ENCODE results near the gene CTSH. TPM values are rescaled to one million over a fixed set of nuclear protein-coding genes. Genes with fewer than 3 reads are reported as not detected.
"Not testable (repeated sequence)": the region's sequence is repeated elsewhere in the genome, so short reads cannot be mapped to it uniquely, and the experiment has no call there.

The CTSH gene
- polyA plus RNA-seq, 3 donors = 65.1 to 125 (median 66.0) TPM

DNA sequence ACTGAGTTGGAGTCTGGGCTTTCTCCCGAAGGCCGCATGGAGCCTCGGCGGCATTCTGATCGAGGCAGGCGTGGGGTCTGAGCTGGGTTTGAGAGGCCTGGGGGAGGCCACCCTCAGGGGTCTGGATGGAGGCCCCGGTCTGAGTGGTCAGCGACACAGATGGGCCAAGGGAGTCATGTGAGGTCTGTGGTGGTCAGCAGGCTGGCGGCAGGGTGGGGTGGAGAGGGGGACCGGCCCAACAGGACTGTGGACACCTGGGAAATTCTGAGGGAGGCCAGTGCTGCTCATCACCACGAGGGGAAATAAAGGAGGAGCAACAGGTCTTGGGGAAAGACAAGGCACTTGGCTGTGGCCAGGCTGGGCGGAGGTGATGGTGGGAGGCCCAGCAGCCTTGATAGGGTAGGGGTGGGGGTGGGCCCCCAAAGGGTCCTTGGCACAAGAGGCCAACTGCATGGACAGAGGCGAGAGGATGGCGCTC is 16.2 kb downstream of the CTSH start:
- WGBS, 3 donors = 92 to 94% (median 93%) methylated on average over 14 of the region's 14 CpGs
- no peak overlapping the region for H3K27ac ChIP-seq (ENCODE audit: low read depth, low read length)

DNA sequence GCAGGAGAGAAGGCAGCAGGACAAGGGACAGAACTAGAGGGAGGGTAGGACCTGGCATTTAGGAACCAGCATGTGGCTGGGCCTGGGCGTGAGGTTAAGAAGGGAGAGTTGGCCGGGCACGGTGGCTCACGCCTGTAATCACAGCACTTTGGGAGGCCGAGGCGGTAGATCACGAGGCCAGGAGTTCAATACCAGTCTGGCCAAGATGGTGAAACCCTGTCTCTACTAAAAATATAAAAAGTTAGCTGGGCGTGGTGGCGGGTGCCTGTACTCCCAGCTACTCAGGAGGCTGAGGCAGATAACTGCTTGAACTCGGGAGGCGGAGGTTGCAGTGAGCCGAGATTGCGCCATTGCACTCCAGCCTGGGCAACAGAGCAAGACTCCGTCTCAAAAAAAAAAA is 16.7 kb downstream of the CTSH start:
- H3K27ac ChIP-seq (ENCODE audit: low read depth, low read length) = not testable (repeated sequence)

GRCh38 chr15:78927077-78927790 is 17.6 kb downstream of the CTSH start:
- WGBS, 3 donors = 83 to 92% (median 87%) methylated on average over 17 of the region's 17 CpGs
- H3K27ac ChIP-seq (ENCODE audit: low read depth, low read length) = no peak overlapping the region

More for the DNA sequence above, 16.7 kb downstream of the CTSH start:
- WGBS, 3 donors = 94 to 96% (median 95%) methylated on average over 12 to 14 of the region's 14 CpGs

GRCh38 chr15:78925956-78926743 is 18.7 kb downstream of the CTSH start:
- H3K27ac ChIP-seq (ENCODE audit: low read depth, low read length) = no peak overlapping the region
- WGBS, 3 donors = 90 to 94% (median 93%) methylated on average over 5 of the region's 5 CpGs

DNA sequence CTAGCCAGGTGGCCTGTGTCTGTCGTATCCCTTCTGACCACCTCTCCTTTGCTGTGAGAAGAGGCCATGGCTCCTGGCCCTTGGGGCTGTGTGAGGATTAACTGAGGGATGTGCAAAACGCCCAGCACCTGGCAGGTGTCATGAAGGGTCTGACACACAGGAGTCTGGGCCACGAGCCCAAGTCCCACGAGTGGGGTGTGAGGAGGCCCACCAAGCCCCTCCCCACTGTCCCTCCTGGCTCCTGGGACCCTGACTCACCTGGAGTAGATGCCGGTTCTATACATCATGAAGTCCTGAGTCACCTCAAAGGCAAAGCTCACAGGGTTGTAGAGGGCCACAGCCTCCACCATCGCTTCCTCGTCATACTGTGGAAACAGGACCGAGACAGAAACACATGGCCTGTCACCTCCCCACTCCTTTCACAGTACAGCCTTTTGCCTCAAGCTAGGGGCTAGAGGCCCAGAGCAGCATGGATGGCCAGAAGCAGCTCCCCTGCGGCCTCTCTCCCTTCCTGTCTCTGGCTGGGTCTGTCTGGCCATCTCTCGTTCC is 19.7 kb downstream of the CTSH start:
- H3K27ac ChIP-seq (ENCODE audit: low read depth, low read length) = no peak overlapping the region
- 77 to 78% (median 78%) methylated on average over 10 of the region's 10 CpGs for WGBS, 3 donors

DNA sequence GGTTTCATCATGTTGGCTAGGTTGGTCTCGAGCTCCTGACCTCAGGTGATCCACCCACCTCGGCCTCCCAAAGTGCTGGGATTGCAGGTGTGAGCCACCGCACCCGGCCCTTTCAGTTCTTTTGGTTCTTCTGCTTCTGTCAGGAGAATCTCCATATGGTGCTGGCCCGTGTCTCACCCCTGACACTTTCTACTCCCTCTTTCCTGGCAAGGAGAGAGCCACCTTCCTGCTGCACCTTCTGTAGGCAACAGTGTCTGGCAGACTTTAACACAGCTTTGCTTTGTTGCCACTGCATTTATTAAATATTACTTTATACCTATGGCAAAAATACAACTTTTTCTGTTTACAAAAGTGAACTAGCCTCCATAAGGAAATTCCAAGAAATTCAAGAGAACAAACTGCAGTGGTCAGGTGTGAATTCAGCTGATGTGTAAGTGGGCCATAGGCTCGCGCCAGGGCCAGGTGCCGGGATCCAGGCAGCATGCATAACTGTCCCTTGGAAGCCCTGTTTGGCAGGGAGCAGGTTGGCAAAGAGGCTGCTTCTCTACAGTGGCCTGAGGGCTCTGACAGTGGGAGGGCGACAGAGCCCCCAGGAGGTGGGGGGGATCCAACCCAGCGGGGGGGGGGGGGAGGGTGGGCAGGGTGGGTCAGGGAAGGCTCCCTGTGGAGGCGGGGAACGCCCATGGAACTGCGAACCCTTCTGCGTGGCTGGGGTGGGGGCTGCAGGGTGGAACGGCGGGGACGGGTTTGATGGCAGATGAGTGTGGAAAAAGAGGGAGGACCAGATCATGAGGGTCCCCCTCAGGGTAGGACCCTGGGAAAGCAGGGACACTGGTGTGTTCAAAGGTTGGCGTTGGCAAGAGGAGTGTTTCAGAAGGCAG is 21.1 kb downstream of the CTSH start:
- no peak overlapping the region for H3K27ac ChIP-seq (ENCODE audit: low read depth, low read length)
- WGBS, 3 donors = 89 to 93% (median 93%) methylated on average over 16 to 18 of the region's 18 CpGs

- WGBS, 3 donors = 64 to 83% (median 66%) methylated on average over 7 of the region's 7 CpGs
- H3K27ac ChIP-seq (ENCODE audit: low read depth, low read length) = no peak overlapping the region
Observed at GRCh38 chr15:78923015-78923414, 21.8 kb downstream of the CTSH start.

GRCh38 chr15:78922527-78922926 is 22.3 kb downstream of the CTSH start:
- H3K27ac ChIP-seq (ENCODE audit: low read depth, low read length) = no peak overlapping the region
- 76 to 89% (median 86%) methylated on average over 7 of the region's 7 CpGs for WGBS, 3 donors

DNA sequence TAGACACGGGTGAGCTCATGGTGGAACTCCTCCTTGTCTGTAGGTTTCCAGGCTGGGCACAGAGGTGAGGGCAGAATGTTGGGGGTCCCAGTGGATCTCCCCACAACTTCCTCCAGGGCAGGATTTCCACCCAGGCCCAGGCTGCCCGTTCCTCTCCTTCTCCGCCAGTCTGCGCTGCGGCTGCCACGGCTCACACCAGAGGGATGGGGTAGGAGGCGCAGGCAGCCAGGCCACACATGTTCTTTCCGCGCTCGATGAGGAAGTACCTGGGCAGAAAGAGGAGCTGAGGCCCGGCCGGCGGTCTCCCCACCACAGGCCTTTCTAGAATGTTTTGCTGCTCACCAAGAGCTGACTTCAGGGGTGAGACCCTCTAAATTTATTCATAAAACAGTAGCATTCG is 22.9 kb downstream of the CTSH start:
- H3K27ac ChIP-seq (ENCODE audit: low read depth, low read length) = no peak overlapping the region
- WGBS, 3 donors = 88 to 92% (median 90%) methylated on average over 14 of the region's 14 CpGs

DNA sequence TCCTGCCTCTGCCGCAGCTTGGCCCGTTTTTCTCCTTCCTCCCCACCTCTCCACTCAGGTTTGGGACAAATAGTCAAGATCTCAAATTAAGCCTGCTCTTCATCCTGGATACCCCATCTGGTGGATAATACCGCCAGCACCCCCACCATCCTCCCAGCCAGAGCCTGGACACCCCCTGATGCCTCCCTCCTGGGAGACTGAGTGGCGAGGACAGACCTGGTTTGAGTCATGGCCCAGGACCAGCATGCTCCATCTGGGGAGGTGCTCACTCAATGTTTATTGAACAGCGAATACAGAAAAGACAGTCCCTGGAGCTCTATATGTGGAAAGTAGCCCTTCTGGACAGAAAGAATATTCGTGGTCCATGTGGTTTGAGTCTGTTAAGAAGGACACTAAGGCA is 23.3 kb downstream of the CTSH start:
- H3K27ac ChIP-seq (ENCODE audit: low read depth, low read length) = no peak overlapping the region

GRCh38 chr15:78917888-78918287 is 27.0 kb downstream of the CTSH start:
- 90 to 96% (median 92%) methylated on average over 2 to 4 of the region's 4 CpGs for WGBS, 3 donors
- H3K27ac ChIP-seq (ENCODE audit: low read depth, low read length) = no peak overlapping the region

More for the DNA sequence above, 23.3 kb downstream of the CTSH start:
- WGBS, 3 donors = 79 to 86% (median 83%) methylated on average over 6 of the region's 6 CpGs

GRCh38 chr15:78916088-78916487 is 28.8 kb downstream of the CTSH start:
- WGBS, 3 donors = 69 to 77% (median 74%) methylated on average over 4 of the region's 4 CpGs
- no peak overlapping the region for H3K27ac ChIP-seq (ENCODE audit: low read depth, low read length)

DNA sequence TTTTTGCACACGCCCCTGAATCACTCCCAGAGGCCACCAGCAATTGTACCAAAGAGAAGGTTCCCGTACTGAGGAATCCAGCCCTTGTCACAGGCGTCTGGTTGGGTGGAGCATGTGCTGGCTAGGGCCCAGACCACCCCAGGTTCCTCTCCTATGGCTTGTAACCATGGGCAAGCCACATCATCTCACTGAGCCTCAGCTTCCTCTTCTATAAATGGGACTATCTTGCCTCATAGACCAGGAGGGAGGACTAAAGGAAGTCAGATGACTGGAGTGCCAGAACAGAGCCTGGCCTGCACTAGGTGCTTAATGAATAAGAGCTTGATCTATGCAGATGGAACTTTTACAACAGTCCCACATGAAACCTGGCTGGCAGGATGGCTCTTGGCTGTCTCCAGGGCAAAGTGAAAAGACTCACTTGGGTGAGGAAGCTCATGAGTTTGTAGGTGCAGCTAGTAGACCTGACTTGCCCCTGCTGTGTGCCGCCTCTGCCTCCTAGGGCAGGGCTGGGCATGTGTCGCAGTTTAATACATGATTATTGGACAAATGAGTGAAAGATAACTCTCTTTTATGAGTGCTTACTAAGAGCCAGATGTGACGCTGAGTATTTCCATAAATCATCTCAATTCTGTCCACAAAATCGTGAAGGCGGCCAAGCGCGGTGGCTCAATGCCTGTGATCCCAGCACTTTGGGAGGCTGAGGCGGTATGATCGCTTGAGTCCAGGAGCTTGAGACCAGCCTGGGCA is 29.3 kb downstream of the CTSH start:
- H3K27ac ChIP-seq (ENCODE audit: low read depth, low read length) = no peak overlapping the region
- WGBS, 3 donors = 58 to 77% (median 68%) methylated on average over 12 of the region's 12 CpGs

- 48 to 72% (median 50%) methylated on average over 13 of the region's 13 CpGs for WGBS, 3 donors
- no peak overlapping the region for H3K27ac ChIP-seq (ENCODE audit: low read depth, low read length)
Observed at GRCh38 chr15:78914027-78914764, 30.6 kb downstream of the CTSH start.

DNA sequence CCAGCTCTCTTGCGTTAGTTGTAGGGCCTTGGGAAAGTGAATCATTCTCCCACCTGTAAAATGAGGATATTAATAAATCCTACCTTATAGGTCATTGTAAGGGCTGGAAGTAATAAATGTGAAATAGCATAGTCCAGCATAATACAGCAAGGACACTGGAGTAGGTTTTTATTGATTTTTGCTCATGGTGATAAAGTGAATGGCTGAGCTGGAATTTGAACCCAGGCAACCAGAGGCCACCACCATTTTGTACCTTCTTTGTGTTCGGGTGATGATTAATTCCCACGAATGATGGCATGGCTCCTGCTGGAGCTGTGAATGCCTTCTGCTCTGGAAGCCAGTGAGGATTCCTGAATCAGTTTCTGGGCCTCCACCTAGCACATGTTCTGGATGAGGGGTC is 31.8 kb downstream of the CTSH start:
- WGBS, 3 donors = 75 to 97% (median 91%) methylated on average over 3 of the region's 3 CpGs
- H3K27ac ChIP-seq (ENCODE audit: low read depth, low read length) = no peak overlapping the region

GRCh38 chr15:78912316-78912715 is 32.5 kb downstream of the CTSH start:
- no peak overlapping the region for H3K27ac ChIP-seq (ENCODE audit: low read depth, low read length)
- 62 to 87% (median 82%) methylated on average over 2 of the region's 2 CpGs for WGBS, 3 donors

DNA sequence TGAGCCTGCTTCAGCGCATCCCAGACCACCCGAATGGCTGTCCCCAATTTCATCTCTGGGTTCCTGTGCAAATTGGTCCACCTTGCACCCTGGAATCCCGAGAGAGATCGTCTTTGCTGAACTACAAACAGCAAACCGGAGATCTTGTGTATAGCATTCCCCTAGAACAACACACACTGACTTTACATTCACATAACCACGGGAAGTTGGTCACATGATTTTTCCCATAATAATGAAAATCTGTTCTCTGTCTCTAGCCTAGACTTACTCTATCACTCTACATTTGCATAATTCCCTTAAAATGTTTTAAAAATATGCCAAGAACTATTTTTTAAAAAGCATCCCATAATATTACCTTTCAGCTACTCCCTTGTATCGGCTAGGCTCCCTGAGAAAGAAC is 34.6 kb downstream of the CTSH start:
- 77 to 82% (median 81%) methylated on average over 7 of the region's 7 CpGs for WGBS, 3 donors
- H3K27ac ChIP-seq (ENCODE audit: low read depth, low read length) = no peak overlapping the region
